ENCODE data around the gene NOLC1.

The NOLC1 gene

GRCh38 chr10:102191956-102192355 lies 39.8 kb downstream of the NOLC1 start:
- no peak overlapping the region for H3K4me3 ChIP-seq (ENCODE audit: low read length)
- no peak for TF ChIP-seq ZNF274 (IDR thresholded peaks at IDR 0.05; ENCODE audit: low read depth, low read length)

GRCh38 chr10:102195296-102195870 lies 43.2 kb downstream of the NOLC1 start:
- TF ChIP-seq ZNF274 (IDR thresholded peaks at IDR 0.05; ENCODE audit: low read depth, low read length) = no peak
- H3K4me3 ChIP-seq (ENCODE audit: low read length) = no peak overlapping the region

- no peak overlapping the region for H3K4me3 ChIP-seq (ENCODE audit: low read length)
- no peak for TF ChIP-seq ZNF274 (IDR thresholded peaks at IDR 0.05; ENCODE audit: low read depth, low read length)
Measured at GRCh38 chr10:102196893-102197292, 44.7 kb downstream of the NOLC1 start.

- no peak for TF ChIP-seq ZNF274 (IDR thresholded peaks at IDR 0.05; ENCODE audit: low read depth, low read length)
- no peak overlapping the region for H3K4me3 ChIP-seq (ENCODE audit: low read length)
Measured at GRCh38 chr10:102198027-102198426, 45.8 kb downstream of the NOLC1 start.

GRCh38 chr10:102200751-102201640 lies 48.8 kb downstream of the NOLC1 start:
- no peak overlapping the region for H3K4me3 ChIP-seq (ENCODE audit: low read length)
- no peak for TF ChIP-seq ZNF274 (IDR thresholded peaks at IDR 0.05; ENCODE audit: low read depth, low read length)

GRCh38 chr10:102202386-102202785 lies 50.2 kb downstream of the NOLC1 start:
- TF ChIP-seq ZNF274 (IDR thresholded peaks at IDR 0.05; ENCODE audit: low read depth, low read length) = no peak
- no peak overlapping the region for H3K4me3 ChIP-seq (ENCODE audit: low read length)

GRCh38 chr10:102208311-102209035 lies 56.3 kb downstream of the NOLC1 start:
- no peak for TF ChIP-seq ZNF274 (IDR thresholded peaks at IDR 0.05; ENCODE audit: low read depth, low read length)
- no peak overlapping the region for H3K4me3 ChIP-seq (ENCODE audit: low read length)

GRCh38 chr10:102211615-102212299 lies 59.6 kb downstream of the NOLC1 start:
- no peak overlapping the region for H3K4me3 ChIP-seq (ENCODE audit: low read length)
- no peak for TF ChIP-seq ZNF274 (IDR thresholded peaks at IDR 0.05; ENCODE audit: low read depth, low read length)

Data from GM08714 (cell line).